ENCODE measurements around the gene TMEM43.
A peak's percentile ranks its signal among the peaks of the same experiment; 100 is the strongest.
"Not testable (repeated sequence)": the region's sequence is repeated elsewhere in the genome, so short reads cannot be mapped to it uniquely, and the experiment has no call there.

TMEM43 gene, protein sequence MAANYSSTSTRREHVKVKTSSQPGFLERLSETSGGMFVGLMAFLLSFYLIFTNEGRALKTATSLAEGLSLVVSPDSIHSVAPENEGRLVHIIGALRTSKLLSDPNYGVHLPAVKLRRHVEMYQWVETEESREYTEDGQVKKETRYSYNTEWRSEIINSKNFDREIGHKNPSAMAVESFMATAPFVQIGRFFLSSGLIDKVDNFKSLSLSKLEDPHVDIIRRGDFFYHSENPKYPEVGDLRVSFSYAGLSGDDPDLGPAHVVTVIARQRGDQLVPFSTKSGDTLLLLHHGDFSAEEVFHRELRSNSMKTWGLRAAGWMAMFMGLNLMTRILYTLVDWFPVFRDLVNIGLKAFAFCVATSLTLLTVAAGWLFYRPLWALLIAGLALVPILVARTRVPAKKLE

DNA sequence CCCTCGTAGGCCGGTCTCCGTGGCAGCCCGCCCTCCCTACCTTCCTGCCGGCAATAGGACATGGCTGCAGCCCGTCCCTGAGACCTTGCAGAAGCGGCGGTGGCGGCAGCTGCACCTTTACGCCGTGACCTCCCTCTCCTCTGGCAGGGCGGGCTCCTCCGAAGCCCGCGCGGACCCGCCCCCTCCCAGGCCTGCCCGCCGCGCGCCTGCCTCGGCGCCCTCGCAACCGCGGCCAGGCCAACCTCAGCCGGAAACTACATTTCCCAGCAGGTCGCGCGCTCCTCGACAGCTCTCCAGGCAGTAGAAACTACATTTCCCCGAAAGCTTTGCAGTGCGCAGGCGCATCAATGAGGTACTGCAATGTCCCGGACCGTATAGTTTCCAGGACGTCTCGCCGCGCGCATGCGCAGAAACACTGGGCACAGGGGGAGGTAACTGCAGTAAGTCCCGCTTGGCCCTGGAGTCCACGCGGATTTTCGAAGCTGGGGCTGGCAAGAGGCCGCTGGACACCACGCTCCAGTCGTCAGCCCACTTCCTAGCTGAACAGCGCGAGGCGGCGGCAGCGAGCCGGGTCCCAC is at the start of gene TMEM43, which contains the start of gene CHCHD4:
TSS of gene TMEM43 (plus strand) at position 438 of the 578 bp plus-strand sequence. CDS start 142 bp downstream, outside the sequence.
TSS of gene CHCHD4 (minus strand) at position 256 of the 578 bp plus-strand sequence. CDS start at position 62, 194 bp downstream.
- DNase-seq (ENCODE audit: low read depth in 2 of 3, low spot score in 2 of 3), result peak; percentile 86 to 92 (median 87)

DNA sequence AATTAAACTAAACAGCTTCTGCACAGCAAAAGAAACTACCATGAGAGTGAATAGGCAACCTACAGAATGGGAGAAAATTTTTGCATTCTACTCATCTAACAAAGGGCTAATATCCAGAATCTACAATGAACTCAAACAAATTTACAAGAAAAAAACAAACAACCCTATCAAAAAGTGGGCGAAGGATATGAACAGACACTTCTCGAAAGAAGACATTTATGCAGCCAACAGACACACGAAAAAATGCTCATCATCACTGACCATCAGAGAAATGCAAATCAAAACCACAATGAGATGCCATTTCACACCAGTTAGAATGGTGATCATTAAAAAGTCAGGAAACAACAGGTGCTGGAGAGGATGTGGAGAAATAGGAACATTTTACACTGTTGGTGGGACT is 49.6 kb upstream of the TMEM43 start:
- not testable (repeated sequence) for DNase-seq (ENCODE audit: low read depth in 2 of 3, low spot score in 2 of 3)

DNA sequence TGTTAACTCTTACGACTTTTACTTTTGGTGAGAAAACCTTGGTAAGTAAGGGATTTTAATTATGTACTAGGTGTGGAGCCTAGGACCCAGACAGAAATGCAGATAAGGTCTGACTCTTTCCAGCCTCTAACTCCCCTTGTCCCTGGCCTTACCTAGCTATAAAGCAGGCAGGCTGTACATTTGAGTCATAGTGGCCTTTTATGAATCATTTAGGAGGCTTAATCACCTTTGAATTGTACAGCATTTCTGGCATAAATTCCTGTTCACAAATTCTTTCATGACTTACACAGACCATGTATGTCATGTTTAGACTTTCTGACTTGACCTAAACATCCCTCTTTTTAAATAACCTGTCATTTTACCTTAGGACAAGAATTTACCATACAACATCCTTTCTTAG is 47.5 kb upstream of the TMEM43 start:
- no peak for DNase-seq (ENCODE audit: low read depth in 2 of 3, low spot score in 2 of 3)

DNA sequence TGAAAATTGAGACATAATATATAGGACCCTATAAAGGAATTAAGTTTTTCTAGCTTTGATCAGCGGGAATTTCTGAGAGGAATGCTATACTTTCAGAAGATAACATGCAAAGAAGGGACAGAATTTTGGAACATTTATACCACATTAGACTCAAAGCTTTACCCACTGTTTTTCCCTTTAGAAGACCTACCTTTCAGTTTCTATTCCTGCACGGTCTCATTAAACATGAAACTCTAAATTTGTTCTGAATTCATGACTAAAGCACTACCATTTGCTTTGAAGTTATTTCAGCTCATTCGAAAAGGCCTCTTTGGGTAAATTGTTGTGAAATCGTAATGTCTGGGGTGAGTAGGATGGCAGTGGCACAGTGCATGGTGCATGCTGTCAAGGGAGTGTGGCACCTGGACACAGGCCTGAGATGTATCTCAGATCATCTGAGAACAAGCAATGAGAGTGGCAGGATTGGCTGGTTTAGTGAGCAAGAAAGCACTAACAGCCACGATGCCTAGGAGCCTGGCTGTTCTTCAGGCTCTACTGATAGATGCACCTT is 42.7 kb upstream of the TMEM43 start:
- DNase-seq (ENCODE audit: low read depth in 2 of 3, low spot score in 2 of 3), result no peak

DNA sequence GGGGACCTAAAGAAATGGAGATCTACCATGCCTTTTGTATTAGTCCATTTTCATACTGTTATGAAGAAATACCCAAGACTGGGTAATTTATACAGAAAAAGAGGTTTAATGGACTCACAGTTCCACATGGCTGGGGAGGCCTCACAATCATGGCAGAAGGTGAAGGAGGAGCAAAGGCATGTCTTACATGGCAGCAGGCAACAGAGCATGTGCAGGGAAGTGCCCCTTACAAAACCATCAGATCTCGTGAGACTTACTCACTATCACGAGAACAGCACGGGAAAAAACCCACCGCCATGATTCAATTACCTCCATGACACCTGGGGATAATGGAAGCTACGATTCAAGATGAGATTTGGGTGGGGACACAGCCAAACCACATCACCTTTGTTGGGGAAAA is 37.4 kb upstream of the TMEM43 start:
- DNase-seq (ENCODE audit: low read depth in 2 of 3, low spot score in 2 of 3), result not testable (repeated sequence)

DNA sequence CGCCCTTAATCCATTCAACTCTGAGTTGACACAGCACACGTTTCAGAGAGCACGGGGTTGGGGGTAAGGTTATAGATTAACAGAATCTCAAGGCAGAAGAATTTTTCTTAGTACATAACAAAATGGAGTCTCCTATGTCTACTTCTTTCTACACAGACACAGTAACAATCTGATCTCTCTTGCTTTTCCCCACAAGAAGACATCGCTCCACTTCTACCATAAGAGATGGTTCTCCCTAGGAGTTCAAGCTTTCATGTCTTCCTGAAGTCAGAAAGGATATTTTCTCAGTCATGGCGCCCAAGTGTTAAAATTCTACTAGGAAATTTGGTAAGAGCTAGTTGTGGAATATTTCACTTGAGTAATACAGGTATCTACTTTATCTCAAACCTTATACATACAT is 32.9 kb upstream of the TMEM43 start:
- not testable (repeated sequence) for DNase-seq (ENCODE audit: low read depth in 2 of 3, low spot score in 2 of 3)

DNA sequence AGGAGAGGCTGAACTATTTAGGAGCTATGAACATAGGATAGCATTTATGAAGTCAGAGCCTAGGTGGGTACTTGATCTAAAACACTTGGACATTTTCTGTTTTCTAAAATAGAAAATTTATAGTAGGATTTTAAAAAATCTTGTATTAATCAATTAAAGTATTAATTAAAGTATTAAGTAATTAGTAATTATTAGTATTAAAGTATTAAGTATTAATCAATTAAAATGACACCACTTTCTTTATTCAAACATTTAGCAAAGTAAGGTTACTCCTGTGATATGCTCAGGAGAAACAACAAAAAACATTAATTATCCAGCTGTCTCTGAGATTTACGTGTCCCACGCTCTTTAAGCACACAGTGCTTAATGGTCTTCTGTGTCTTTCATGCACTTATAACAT is 32.4 kb upstream of the TMEM43 start:
- no peak for DNase-seq (ENCODE audit: low read depth in 2 of 3, low spot score in 2 of 3)

DNA sequence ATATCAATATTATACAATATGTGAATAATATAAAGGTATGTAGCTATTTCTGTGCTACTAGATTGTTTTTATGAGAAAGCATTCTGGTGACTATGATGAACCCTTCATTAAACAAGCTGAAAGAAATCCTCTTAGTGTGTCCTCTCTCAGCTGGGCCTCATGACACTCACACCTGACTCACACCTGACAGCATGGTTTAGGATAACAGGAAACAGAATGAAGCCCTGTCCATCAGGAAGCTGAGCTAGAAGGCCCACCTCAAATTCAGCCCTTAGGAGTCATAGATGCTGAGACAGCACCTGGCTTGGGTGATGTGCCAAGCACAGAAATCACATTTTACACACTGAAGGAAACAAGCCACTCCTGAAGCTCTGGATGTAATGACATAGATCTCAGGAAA is 31.0 kb upstream of the TMEM43 start:
- DNase-seq (ENCODE audit: low read depth in 2 of 3, low spot score in 2 of 3), result no peak

DNA sequence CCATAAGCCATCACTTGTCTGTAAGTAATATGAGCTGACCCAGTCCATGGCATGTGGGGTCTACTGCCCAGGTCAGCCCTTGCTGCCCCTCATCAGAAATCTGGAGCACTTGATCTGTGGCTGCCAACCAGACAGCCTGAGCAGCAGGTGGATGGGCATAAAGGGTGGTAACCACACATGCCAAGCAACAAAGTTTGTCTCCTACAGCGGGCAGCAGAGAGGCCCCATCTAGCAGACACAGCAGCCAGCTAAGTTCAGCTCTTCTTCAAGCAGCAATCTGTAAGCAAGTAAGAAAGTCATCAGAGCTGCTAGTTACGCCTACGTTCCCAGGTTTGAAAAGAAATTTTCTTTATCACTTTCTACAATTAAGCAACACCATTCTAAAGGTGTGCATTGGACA is 28.1 kb upstream of the TMEM43 start:
- no peak for DNase-seq (ENCODE audit: low read depth in 2 of 3, low spot score in 2 of 3)

DNA sequence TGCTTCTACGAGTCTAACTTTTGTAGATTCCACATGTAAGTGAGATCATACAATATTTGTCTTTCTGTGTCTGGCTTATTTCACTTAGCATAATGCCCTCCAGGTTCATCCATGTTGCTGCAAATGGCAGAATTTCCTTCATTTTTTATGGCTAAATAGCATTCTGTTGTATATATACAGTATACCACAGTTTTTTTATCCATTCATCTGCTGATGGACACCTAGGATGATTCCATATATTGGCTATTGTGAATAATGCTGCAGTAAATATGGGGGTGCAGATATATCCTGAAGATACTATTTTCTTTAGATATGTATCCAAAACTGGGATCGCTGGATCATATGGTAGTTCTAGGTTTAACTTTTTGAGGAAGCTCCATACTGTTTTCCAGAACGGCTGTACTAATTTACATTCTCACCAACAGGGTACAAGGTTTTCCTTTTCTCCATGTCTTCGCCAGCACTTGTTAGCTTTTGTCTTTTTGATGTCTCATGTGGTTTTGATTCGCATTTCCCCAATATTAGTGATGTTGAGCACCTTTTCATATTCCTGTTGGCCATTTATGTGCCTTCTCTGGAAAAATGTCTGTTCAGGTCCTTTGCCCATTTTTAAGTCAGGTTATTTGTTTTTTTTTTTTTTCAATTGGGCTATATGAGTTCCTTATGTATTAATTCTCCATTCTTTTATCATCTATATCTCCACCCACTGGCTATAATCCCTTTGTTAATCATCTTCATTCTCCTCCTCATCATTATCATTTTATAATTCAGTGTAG is 27.0 kb upstream of the TMEM43 start:
- no peak for DNase-seq (ENCODE audit: low read depth in 2 of 3, low spot score in 2 of 3)

DNA sequence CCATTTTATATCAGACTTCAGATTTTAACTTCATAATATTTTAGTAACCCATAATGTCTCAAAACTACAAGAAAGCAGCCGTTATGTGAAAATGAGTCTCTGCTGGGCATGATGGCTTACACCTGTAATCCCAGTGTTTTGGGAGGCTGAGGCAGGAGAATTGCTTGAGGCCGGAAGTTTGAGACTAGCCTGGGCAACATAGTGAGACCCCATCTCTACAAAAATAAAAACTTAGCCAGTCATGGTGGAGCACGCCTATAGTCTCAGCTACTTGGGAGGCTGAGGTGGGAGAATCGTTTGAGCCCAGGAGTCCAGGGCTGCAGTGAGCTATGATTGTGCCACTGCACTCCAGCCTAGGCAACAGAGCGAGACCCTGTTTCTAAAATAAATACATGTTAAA is 15.0 kb upstream of the TMEM43 start:
- DNase-seq (ENCODE audit: low read depth in 2 of 3, low spot score in 2 of 3), result not testable (repeated sequence)

DNA sequence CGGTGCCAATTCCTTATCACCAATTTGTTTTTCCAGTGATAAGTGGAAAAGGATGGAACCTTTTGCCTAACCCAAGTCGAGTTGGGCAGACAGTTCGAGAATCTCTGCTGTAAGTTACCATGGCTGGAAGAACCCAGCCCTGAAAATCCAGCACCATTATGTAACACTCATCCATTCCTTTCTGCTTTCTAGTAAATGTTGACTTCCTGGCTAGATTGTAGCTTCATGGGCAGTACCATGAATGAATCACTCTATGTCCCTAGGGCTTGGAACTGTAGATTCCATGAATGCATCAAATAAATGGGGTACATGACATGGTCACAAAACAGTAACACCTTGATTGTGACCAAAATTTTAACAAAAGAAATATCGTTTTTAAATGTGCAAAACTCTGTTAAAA is 14.2 kb upstream of the TMEM43 start:
- DNase-seq (ENCODE audit: low read depth in 2 of 3, low spot score in 2 of 3), result no peak

DNA sequence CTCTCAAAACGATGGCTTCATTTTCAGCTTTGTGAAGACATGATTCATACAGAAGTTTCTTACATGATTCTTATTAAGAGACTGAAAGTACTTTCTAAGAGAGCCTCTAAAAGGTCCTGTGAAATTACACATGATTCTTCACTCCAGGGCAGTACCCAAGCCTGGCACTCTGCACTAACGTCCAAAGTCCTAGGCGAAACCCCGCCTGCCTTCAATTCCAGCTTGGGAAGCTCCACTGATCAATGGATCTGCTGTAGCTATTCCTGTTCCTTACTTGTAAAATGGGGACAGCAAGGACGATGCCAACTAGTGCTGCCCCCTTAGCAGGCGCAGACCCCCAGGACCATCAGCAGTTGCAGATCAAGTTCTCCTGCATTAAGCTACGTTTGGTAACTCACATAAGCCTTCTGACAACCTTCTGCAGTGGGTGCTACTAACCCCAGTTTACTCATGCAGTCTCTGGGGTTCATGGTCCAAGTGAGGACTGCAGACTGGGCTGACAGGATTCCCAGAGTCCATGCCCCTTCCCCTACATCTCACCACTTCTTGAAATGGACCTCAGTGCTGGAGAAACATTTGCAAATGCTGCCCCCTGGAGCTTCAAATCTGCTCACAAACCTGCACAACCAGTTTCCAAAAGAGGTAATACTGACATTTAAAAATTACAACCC is 10.8 kb upstream of the TMEM43 start:
- DNase-seq (ENCODE audit: low read depth in 2 of 3, low spot score in 2 of 3), result no peak

DNA sequence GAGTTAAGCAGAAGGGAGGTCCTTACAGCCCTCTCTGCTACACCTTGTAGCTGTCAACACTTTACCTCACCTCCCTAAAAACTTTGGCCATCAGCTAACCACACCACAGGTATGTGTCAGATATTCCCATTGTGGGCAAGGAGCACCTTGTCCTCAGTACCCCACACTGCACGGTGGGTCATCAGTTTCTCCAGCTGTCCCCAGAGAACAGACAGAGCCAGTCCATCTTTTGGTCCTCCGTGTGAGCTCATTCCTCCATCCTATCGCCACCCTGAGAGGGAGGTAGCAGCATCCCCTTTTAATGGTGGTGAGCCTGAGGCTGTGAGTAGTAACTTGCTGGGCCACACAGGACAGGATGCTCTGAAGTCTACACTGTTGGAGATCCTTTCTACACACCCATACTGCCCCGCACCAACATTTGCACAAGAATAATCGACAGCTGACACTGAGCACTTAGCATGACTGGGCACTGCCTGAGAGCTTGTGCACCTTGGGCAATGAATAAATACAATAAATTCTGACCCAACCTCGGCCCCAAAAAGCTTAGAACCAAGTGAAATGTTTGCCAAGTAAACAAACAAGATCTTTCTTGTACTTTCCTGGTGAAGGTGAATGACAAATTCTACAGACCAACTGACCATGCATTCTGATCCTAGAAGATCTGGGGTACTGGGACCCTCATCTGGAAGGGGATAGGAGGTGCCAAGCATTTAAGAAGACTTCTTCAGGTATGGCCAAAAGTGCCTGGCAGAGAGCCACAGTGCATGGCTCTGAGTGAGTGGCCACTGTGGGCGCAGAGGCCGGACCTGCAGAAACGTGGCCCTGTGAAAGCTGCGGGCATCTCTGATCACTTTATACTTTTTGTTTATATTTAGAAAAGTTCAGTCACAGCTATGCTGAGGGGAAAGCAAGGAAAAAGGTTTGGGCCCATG is 7.1 kb upstream of the TMEM43 start:
- no peak for DNase-seq (ENCODE audit: low read depth in 2 of 3, low spot score in 2 of 3)

DNA sequence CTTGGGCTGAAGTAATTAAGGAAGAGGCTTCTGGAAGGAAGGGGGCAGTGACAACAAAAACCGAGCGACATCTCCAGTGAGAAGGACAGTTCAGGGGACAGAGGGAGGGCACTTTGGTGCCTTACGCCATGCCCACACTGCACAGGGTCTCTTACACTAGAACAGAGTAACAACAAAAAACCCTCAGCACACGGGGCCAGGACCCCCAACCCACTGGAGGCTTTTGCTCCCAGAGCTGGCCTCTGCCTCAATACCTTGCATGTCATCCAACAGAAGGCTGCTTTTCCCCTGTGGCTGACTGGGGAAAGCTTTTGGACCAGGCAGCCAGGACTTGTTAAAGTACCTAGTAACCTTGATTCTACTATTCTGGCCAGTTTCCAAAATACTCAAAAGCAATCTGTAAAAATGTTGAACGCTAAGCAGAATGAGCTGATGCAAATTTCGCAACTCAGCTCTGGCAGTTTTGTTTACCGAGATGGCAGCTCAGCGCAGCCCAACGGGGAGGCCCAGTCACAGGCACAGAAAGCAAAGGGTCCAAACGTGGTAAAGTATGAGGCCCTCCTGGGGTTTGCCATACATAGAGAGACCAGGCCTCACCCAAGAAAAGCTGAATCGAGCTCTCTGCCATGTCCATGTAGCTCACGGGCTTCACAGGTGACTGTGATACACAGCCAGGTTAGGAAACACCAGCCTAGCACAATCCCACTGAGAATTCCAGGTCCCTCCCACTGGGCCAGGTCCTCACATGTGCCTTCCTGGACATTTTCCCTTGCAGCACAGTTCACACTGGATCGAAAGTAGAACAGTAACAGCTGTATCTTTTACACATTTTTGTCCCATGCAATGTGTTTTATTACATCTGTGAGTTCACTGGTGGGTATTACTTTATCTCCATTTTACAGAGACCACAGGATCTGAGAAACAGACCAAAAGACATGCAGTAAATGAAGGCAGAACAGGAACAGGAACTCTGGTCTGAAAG is 6.2 kb upstream of the TMEM43 start:
- DNase-seq (ENCODE audit: low read depth in 2 of 3, low spot score in 2 of 3), result no peak

DNA sequence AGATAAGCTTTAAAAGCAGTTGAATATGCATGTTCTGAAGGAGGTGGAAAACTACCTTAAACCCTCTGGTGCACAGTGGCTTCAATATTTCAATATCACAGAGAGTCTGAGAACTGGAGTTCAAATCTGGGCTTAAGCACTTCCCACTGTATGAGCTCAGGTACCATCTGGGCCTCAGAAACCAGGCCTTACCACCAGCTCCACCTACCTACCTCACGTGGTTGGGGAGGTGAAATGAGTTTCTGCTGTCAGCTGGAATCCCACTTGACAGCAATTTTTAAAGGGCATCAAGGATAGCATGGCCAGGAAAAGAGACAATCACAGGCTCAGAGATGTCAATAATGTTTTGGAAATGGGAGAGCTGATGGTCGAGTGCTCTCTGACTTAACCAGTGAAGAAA is 5.2 kb upstream of the TMEM43 start:
- DNase-seq (ENCODE audit: low read depth in 2 of 3, low spot score in 2 of 3), result no peak

DNA sequence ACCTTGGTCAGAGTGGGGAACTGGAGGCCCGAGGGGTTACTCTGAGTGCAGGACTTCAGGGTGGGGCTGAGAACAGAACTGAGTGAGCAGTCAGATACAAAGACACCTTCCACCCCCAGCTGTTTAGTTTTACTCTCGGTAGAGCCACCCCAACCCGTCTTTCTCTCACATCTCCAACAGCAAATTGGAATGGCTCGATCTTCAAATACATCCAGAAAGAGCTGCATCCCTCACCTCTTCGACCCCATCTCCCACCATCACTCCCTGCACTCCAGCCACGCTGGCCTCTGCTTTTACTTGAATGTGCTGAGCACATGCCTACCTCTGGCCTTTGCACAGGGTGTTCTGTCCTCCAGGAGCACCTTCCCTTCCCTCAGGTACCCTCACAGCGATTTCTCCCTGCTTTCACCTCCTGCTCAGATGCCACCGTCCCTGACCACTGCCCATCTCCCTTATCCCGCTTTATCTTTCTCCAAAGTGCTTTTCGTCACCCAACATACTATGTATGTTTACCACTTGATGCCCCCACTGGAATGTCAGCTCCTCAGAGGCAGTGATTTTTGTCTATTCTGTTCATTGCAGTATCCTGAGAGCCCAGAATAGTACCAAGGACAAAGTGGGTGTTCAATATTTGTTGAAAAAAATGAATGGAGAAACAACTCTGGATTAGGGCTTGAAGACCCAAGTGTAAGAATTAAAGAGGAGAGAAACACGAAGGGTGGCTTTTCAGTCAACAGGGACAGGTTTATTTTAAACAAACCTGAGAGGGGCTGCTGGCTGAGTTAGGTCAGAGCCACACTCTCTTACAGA is 4.5 kb upstream of the TMEM43 start:
- DNase-seq (ENCODE audit: low read depth in 2 of 3, low spot score in 2 of 3), result no peak

DNA sequence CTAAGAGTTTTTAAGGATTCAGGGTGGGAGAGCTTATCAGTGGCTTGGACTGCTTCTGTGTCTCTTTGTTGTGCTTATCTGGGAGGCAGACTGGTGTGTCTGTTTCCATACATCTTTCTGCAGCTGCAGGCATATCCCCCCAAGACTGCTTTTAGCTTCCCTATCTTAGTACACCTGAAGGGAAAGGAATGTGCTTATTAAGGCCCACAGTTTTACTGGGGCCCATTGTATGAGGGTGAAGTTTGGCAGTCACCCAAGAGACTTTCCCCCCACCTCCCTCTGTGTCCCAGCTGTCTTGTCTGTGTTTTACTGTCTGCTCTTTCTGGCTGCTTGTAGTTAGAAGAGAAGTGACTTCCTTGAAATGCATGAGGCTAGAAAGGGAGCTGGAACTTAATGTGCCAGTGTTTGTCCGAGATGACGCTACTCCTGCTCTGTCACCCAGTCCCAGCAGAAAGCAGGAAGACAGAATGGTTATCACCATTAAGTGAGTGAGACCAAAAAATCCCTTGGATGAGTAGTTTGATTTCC is 3.9 kb upstream of the TMEM43 start:
- DNase-seq (ENCODE audit: low read depth in 2 of 3, low spot score in 2 of 3), result not testable (repeated sequence)
